ENCODE measurements around the gene IRF2BP2.

- TF ChIP-seq POLR2A (IDR thresholded peaks at IDR 0.05) = no peak
- TF ChIP-seq CTCF (IDR thresholded peaks at IDR 0.05) = no peak
These were observed 1.9 kb upstream of the IRF2BP2 start for GRCh38 chr1:234611847-234612351.
